ENCODE data around the gene PDP2.

- TF ChIP-seq POLR2A (IDR thresholded peaks at IDR 0.05; ENCODE audit: low read depth, low read length): no peak
- TF ChIP-seq CEBPB (IDR thresholded peaks at IDR 0.05; ENCODE audit: borderline replicate concordance in 1 of 2, low read depth in 2 of 2, low read length in 2 of 2): no peak
- TF ChIP-seq MXI1 (IDR thresholded peaks at IDR 0.05; ENCODE audit: low read depth, low read length): no peak
- TF ChIP-seq RCOR1 (conservative IDR thresholded peaks at IDR 0.05; ENCODE audit: low read depth, low read length): no peak
- no peak for TF ChIP-seq JUNB (IDR thresholded peaks at IDR 0.05)
- no peak for TF ChIP-seq CTCF (IDR thresholded peaks at IDR 0.05 in 2 of 3, conservative IDR thresholded peaks at IDR 0.05 in 1 of 3; ENCODE audit: control insufficient read depth in 2 of 3, extremely low read depth in 1 of 3, insufficient read depth in 1 of 3, low read depth in 3 of 3, low read length in 3 of 3)
- no peak for TF ChIP-seq DPF2 (IDR thresholded peaks at IDR 0.05)
- TF ChIP-seq BHLHE40 (IDR thresholded peaks at IDR 0.05; ENCODE audit: borderline replicate concordance in 1 of 2, low read depth in 2 of 2, low read length in 1 of 2): no peak
- no peak for TF ChIP-seq POU2F2 (IDR thresholded peaks at IDR 0.05; ENCODE audit: borderline replicate concordance, low read depth, low read length)
- no peak for TF ChIP-seq KDM1A (IDR thresholded peaks at IDR 0.05; ENCODE audit: borderline replicate concordance)
- no peak for TF ChIP-seq CHD2 (IDR thresholded peaks at IDR 0.05; ENCODE audit: borderline replicate concordance, low read depth, low read length)
- TF ChIP-seq USF2 (IDR thresholded peaks at IDR 0.05; ENCODE audit: borderline replicate concordance, low read depth, low read length): no peak
- TF ChIP-seq PML (IDR thresholded peaks at IDR 0.05; ENCODE audit: low read length): no peak
- TF ChIP-seq POLR2AphosphoS2 (IDR thresholded peaks at IDR 0.05; ENCODE audit: low read depth, low read length): no peak
These were observed 30.0 kb downstream of the PDP2 start for GRCh38 chr16:66910175-66910940.

Data from GM12878 (cell line).